Dendritic cell treated with granulocyte-macrophage colony-stimulating factor and Interleukin-4, amounts not matched to agents 40 ng/mL and 50 ng/mL, for 4 days (primary cell): ENCODE measurements around the gene EFCAB8.
"Not testable (repeated sequence)": the region's sequence is repeated elsewhere in the genome, so short reads cannot be mapped to it uniquely, and the experiment has no call there.

ENCODE experiments used
- H3K27ac Mint-ChIP-seq: one replicate; pipeline ENCODE4 v1.8.0; 2022; ENCODE audit warnings: mild to moderate bottlenecking, mixed read lengths
- H3K27me3 Mint-ChIP-seq: one replicate; pipeline ENCODE4 v1.8.0; 2022; ENCODE audit warnings: mild to moderate bottlenecking, mixed read lengths
- H3K36me3 Mint-ChIP-seq: one replicate; pipeline ENCODE4 v1.8.0; 2022; ENCODE audit warnings: low read depth, mixed read lengths
- H3K4me1 Mint-ChIP-seq: one replicate; pipeline ENCODE4 v1.8.0; 2022; ENCODE audit warnings: low read depth, mixed read lengths
- H3K4me3 Mint-ChIP-seq: one replicate; pipeline ENCODE4 v1.8.0; 2022; ENCODE audit warnings: mild to moderate bottlenecking, moderate library complexity, mixed read lengths
- H3K9me3 Mint-ChIP-seq: one replicate; pipeline ENCODE4 v1.8.0; 2022; ENCODE audit warnings: mixed read lengths
- intact Hi-C: fragments of 100-400 bp; cut with micrococcal nuclease; formaldehyde crosslinking; loops from one replicate; pipeline ENCODE4 v1.15.0; 2022

Gene EFCAB8

GRCh38 chr20:32943490-32944052, 84.8 kb downstream of the EFCAB8 start:
- Mint-ChIP-seq H3K27ac (no peak overlapping the region), H3K27me3 (peaks cover 5% of the 10 kb centered on the region), H3K36me3 (no peaks in the 10 kb centered on the region), H3K4me3 (no peak overlapping the region), H3K9me3 (peaks cover 9% of the 10 kb centered on the region), H3K4me1 (no peaks in the 10 kb centered on the region)
- intact Hi-C loops = no loop called here

- Mint-ChIP-seq H3K9me3 (no peaks in the 10 kb centered on the region), H3K4me1 (no peaks in the 10 kb centered on the region), H3K27me3 (peaks cover 8% of the 10 kb centered on the region), H3K36me3 (no peaks in the 10 kb centered on the region), H3K27ac (no peak overlapping the region), H3K4me3 (no peak overlapping the region)
- intact Hi-C loops = no loop called here
Measured at GRCh38 chr20:32945710-32946221, 87.0 kb downstream of the EFCAB8 start.

GRCh38 chr20:32946629-32947028, 87.9 kb downstream of the EFCAB8 start:
- H3K27me3 Mint-ChIP-seq = peaks cover 8% of the 10 kb centered on the region
- no peaks in the 10 kb centered on the region for H3K4me1 Mint-ChIP-seq
- H3K27ac Mint-ChIP-seq = no peak overlapping the region
- no peaks in the 10 kb centered on the region for H3K36me3 Mint-ChIP-seq
- no peaks in the 10 kb centered on the region for H3K9me3 Mint-ChIP-seq
- H3K4me3 Mint-ChIP-seq = no peak overlapping the region
- intact Hi-C loops = no loop called here

- H3K4me3 Mint-ChIP-seq, H3K36me3 Mint-ChIP-seq, H3K27ac Mint-ChIP-seq, H3K4me1 Mint-ChIP-seq, H3K27me3 Mint-ChIP-seq, intact Hi-C loops, H3K9me3 Mint-ChIP-seq: not testable (repeated sequence)
Measured at GRCh38 chr20:32950539-32950938, 91.8 kb downstream of the EFCAB8 start.

- intact Hi-C loops = no loop called here
- H3K36me3 Mint-ChIP-seq = no peaks in the 10 kb centered on the region
- no peak overlapping the region for H3K27ac Mint-ChIP-seq
- H3K9me3 Mint-ChIP-seq = peaks cover 22% of the 10 kb centered on the region
- no peaks in the 10 kb centered on the region for H3K4me1 Mint-ChIP-seq
- no peak overlapping the region for H3K4me3 Mint-ChIP-seq
- H3K27me3 Mint-ChIP-seq = peaks cover 2% of the 10 kb centered on the region
Measured at GRCh38 chr20:32957459-32957858, 98.7 kb downstream of the EFCAB8 start.

GRCh38 chr20:32958574-32958973, 99.9 kb downstream of the EFCAB8 start:
- intact Hi-C loops = no loop called here
- Mint-ChIP-seq H3K9me3 (peaks cover 22% of the 10 kb centered on the region), H3K4me1 (no peaks in the 10 kb centered on the region), H3K27me3 (peaks cover 2% of the 10 kb centered on the region), H3K4me3 (no peak overlapping the region), H3K27ac (no peak overlapping the region), H3K36me3 (no peaks in the 10 kb centered on the region)

- H3K4me3 Mint-ChIP-seq = no peak overlapping the region
Measured at GRCh38 chr20:32959351-32960221, 100.9 kb downstream of the EFCAB8 start.

GRCh38 chr20:32960222-32960518, 101.4 kb downstream of the EFCAB8 start:
- H3K27ac Mint-ChIP-seq = no peak overlapping the region
- H3K27me3 Mint-ChIP-seq = peaks cover 2% of the 10 kb centered on the region
- peaks cover 5% of the 10 kb centered on the region for H3K4me1 Mint-ChIP-seq
- no peak overlapping the region for H3K4me3 Mint-ChIP-seq
- peaks cover 22% of the 10 kb centered on the region for H3K9me3 Mint-ChIP-seq
- H3K36me3 Mint-ChIP-seq = no peaks in the 10 kb centered on the region
- intact Hi-C loops = no loop called here

More at GRCh38 chr20:32959351-32960221, 100.9 kb downstream of the EFCAB8 start:
- Mint-ChIP-seq H3K36me3 (no peaks in the 10 kb centered on the region), H3K27me3 (peaks cover 2% of the 10 kb centered on the region), H3K9me3 (peaks cover 22% of the 10 kb centered on the region), H3K27ac (no peak overlapping the region), H3K4me1 (peaks cover 5% of the 10 kb centered on the region)
- intact Hi-C loops = no loop called here

- Mint-ChIP-seq H3K4me1 (peaks cover 5% of the 10 kb centered on the region), H3K4me3 (no peak overlapping the region), H3K9me3 (peaks cover 22% of the 10 kb centered on the region), H3K27me3 (peaks cover 2% of the 10 kb centered on the region), H3K36me3 (no peaks in the 10 kb centered on the region), H3K27ac (no peak overlapping the region)
- intact Hi-C loops = no loop called here
Measured at GRCh38 chr20:32960849-32961731, 102.4 kb downstream of the EFCAB8 start.

- peaks cover 5% of the 10 kb centered on the region for H3K4me1 Mint-ChIP-seq
- intact Hi-C loops = no loop called here
- no peak overlapping the region for H3K27ac Mint-ChIP-seq
Measured at GRCh38 chr20:32962053-32962452, 103.3 kb downstream of the EFCAB8 start.

GRCh38 chr20:32962646-32963045, 103.9 kb downstream of the EFCAB8 start:
- H3K9me3 Mint-ChIP-seq, H3K27ac Mint-ChIP-seq, intact Hi-C loops, H3K4me3 Mint-ChIP-seq, H3K4me1 Mint-ChIP-seq, H3K27me3 Mint-ChIP-seq, H3K36me3 Mint-ChIP-seq: not testable (repeated sequence)

More at GRCh38 chr20:32962053-32962452, 103.3 kb downstream of the EFCAB8 start:
- Mint-ChIP-seq H3K27me3 (no peaks in the 10 kb centered on the region), H3K36me3 (no peaks in the 10 kb centered on the region), H3K9me3 (peaks cover 13% of the 10 kb centered on the region), H3K4me3 (no peak overlapping the region)

- Mint-ChIP-seq H3K4me1 (peaks cover 5% of the 10 kb centered on the region), H3K4me3 (no peak overlapping the region), H3K27me3 (no peaks in the 10 kb centered on the region), H3K36me3 (no peaks in the 10 kb centered on the region), H3K9me3 (peaks cover 2% of the 10 kb centered on the region), H3K27ac (no peak overlapping the region)
- intact Hi-C loops = no loop called here
Measured at GRCh38 chr20:32963176-32963575, 104.5 kb downstream of the EFCAB8 start.

- H3K4me1 Mint-ChIP-seq = peaks cover 5% of the 10 kb centered on the region
- no peaks in the 10 kb centered on the region for H3K27me3 Mint-ChIP-seq
- no peaks in the 10 kb centered on the region for H3K36me3 Mint-ChIP-seq
- no peak overlapping the region for H3K4me3 Mint-ChIP-seq
- no peaks in the 10 kb centered on the region for H3K9me3 Mint-ChIP-seq
- no peak overlapping the region for H3K27ac Mint-ChIP-seq
- intact Hi-C loops = no loop called here
Measured at GRCh38 chr20:32964575-32964974, 105.9 kb downstream of the EFCAB8 start.

GRCh38 chr20:32965115-32965514, 106.4 kb downstream of the EFCAB8 start:
- Mint-ChIP-seq H3K27me3 (no peaks in the 10 kb centered on the region), H3K4me3 (no peak overlapping the region), H3K9me3 (no peaks in the 10 kb centered on the region), H3K36me3 (no peaks in the 10 kb centered on the region), H3K4me1 (peaks cover 5% of the 10 kb centered on the region), H3K27ac (no peak overlapping the region)
- intact Hi-C loops = no loop called here
